OCI-LY7 (cell line): ENCODE measurements around the gene VPS54.

Source experiments
- CTCF ChIP-seq: fragments of 200-600 bp; sonication (generic); conservative IDR thresholded peaks from 2 replicates; pipeline ENCODE4 v1.5.1; 2014; ENCODE audit warnings: mild to moderate bottlenecking, antibody characterized with exemption, low read length, moderate library complexity, mixed read lengths
- EZH2phosphoT487 ChIP-seq: fragments of 200-600 bp; sonication (generic); IDR thresholded peaks from 2 replicates; pipeline ENCODE4 v1.6.1; 2018; ENCODE audit warnings: low read depth, borderline replicate concordance, mild to moderate bottlenecking, mixed run types, antibody characterized with exemption, low read length, moderate library complexity, mixed read lengths

DNA sequence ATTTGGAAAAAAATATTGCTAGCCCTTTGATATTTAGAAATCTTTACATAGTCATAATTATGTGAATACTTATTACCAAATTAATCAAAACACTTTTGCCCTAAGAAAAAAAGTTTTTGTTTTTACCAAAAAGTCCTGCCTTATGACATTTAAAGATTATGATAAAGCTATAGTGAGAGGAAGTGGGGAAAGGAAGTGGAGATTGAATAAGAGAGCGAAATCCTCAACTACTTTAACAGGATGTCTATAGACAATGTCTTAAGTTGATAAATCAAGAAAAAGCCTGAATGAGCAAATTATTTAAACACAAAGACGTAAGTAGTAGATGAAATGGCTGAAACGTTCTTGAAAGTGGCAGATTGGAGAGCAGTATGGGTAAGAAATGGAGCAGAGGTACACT lies 20.9 kb upstream of the VPS54 start:
- TF ChIP-seq CTCF (no peak), EZH2phosphoT487 (no peak)
